B cell (primary cell): ENCODE data around the gene KDELR3. TPM values are rescaled to one million over a fixed set of nuclear protein-coding genes. Genes with fewer than 3 reads are reported as not detected.

Experiments used
- ATAC-seq: fragments of 200-7000 bp; cut with Tn5 transposase; one replicate; pipeline ENCODE4 v1.10.0; 2021; ENCODE audit warnings: low read depth, mild to moderate bottlenecking, moderate number of reproducible peaks, moderate library complexity
- CTCF ChIA-PET: fragments of 350-600 bp; sonication (Branson Sonifier 250); formaldehyde crosslinking; loops from one replicate; lab custom pipeline; 2021; ENCODE audit warnings: antibody characterized with exemption, inconsistent platforms; lab: Charles Lee
- POLR2A ChIA-PET: fragments of 350-600 bp; sonication (Branson Sonifier 250); formaldehyde crosslinking; loops from one replicate; lab custom pipeline; 2021; ENCODE audit warnings: antibody characterized with exemption; lab: Charles Lee
- DNase-seq: peaks from one replicate; pipeline ENCODE4 v3.0.0; 2013
- H2AFZ ChIP-seq: 2 replicates; pipeline ENCODE4 v1.6.1; 2012; ENCODE audit warnings: mild to moderate bottlenecking, low read depth, low read length; ENCODE audit not compliant: insufficient read depth, poor library complexity, severe bottlenecking
- H3K27ac ChIP-seq, 2 donors: 1 replicate in 1 of 2; 2 replicates in 1 of 2; pipeline ENCODE4 v1.5.1; 2012 to 2013; ENCODE audit warnings: low read length in 2 of 2, mild to moderate bottlenecking in 2 of 2, moderate library complexity in 1 of 2
- H3K27me3 ChIP-seq, 4 experiments: fragments of 200-600 bp in 1 of 4; sonication (generic) in 1 of 4; replicated peaks in 1 of 4; 1 replicate in 2 of 4; 2 replicates in 2 of 4; pipeline versions ENCODE4 v1.6.1 to v1.7.0; 2013 to 2016; ENCODE audit warnings: low read length in 3 of 4, mild to moderate bottlenecking in 2 of 4, mixed read lengths in 1 of 4, moderate library complexity in 1 of 4; ENCODE audit not compliant: insufficient read depth in 4 of 4, control insufficient read depth in 3 of 4; ENCODE audit errors: control extremely low read depth in 1 of 4
- H3K36me3 ChIP-seq, 2 experiments: replicated peaks in 1 of 2; 1 replicate in 1 of 2; 2 replicates in 1 of 2; pipeline versions ENCODE4 v1.6.1 to v1.7.1; 2013; ENCODE audit warnings: low read length in 1 of 2; ENCODE audit not compliant: insufficient read depth in 2 of 2, control insufficient read depth in 1 of 2; ENCODE audit errors: control extremely low read depth in 1 of 2, extremely low read depth in 1 of 2
- H3K4me1 ChIP-seq, 2 donors: fragments of 200-600 bp in 1 of 2; sonication (generic) in 1 of 2; 1 replicate in 1 of 2; 2 replicates in 1 of 2; pipeline versions ENCODE4 v1.5.1 to v1.6.1; 2013 to 2017; ENCODE audit warnings: low read length in 2 of 2; ENCODE audit not compliant: control insufficient read depth in 2 of 2, insufficient read depth in 2 of 2
- H3K4me2 ChIP-seq: replicated peaks from 2 replicates; pipeline ENCODE3; 2012; ENCODE audit warnings: mild to moderate bottlenecking, low read depth, low read length; ENCODE audit not compliant: poor library complexity, severe bottlenecking
- H3K4me3 ChIP-seq, 5 experiments: fragments of 200-600 bp in 1 of 5; sonication (generic) in 1 of 5; 1 replicate in 3 of 5; 2 replicates in 2 of 5; pipeline versions ENCODE4 v1.5.1 to v1.7.0; 2011 to 2016; ENCODE audit warnings: low read length in 4 of 5, mild to moderate bottlenecking in 4 of 5, low read depth in 2 of 5, control low read depth in 1 of 5, moderate library complexity in 1 of 5; ENCODE audit not compliant: insufficient read depth in 1 of 5; ENCODE audit errors: control extremely low read depth in 1 of 5, extremely low read depth in 1 of 5
- H3K79me2 ChIP-seq: fragments of 200-600 bp; sonication (generic); one replicate; pipeline ENCODE4 v1.6.0; 2016; ENCODE audit warnings: low read length; ENCODE audit not compliant: control insufficient read depth, insufficient read depth
- H3K9ac ChIP-seq: fragments of 200-600 bp; sonication (generic); 2 replicates; pipeline ENCODE4 v1.6.1; 2017; ENCODE audit warnings: mild to moderate bottlenecking, low read length, moderate library complexity
- H3K9me3 ChIP-seq, 3 donors: one replicate each; pipeline versions ENCODE4 v1.6.1 to v1.7.1; 2013; ENCODE audit warnings: low read length in 2 of 3; ENCODE audit not compliant: control insufficient read depth in 2 of 3, insufficient read depth in 1 of 3; ENCODE audit errors: control extremely low read depth in 1 of 3
- H4K20me1 ChIP-seq: 2 replicates; pipeline ENCODE4 v1.6.0; 2012; ENCODE audit warnings: mild to moderate bottlenecking, low read length; ENCODE audit not compliant: insufficient read depth, control insufficient read depth, poor library complexity, severe bottlenecking
- H3K27ac Mint-ChIP-seq: one replicate; pipeline ENCODE4 v1.8.0; 2021; ENCODE audit warnings: mixed read lengths
- H3K27me3 Mint-ChIP-seq: one replicate; pipeline ENCODE4 v1.8.0; 2021; ENCODE audit warnings: mixed read lengths
- H3K4me1 Mint-ChIP-seq: one replicate; pipeline ENCODE4 v1.8.0; 2021; ENCODE audit warnings: mixed read lengths
- H3K4me3 Mint-ChIP-seq: one replicate; pipeline ENCODE4 v1.8.0; 2021; ENCODE audit warnings: mixed read lengths
- H3K9me3 Mint-ChIP-seq: one replicate; pipeline ENCODE4 v1.8.0; 2022; ENCODE audit warnings: mixed read lengths; ENCODE audit not compliant: insufficient read depth
- CTCF ChIP-seq: fragments of 200-600 bp; IDR thresholded peaks from one replicate; pipeline ENCODE4 v1.8.0; 2022; ENCODE audit warnings: antibody characterized with exemption, mild to moderate bottlenecking
- EZH2 ChIP-seq: IDR thresholded peaks from 2 replicates; pipeline ENCODE4 v1.6.1; 2012; ENCODE audit warnings: borderline replicate concordance, low read depth, mild to moderate bottlenecking, moderate library complexity, low read length; ENCODE audit not compliant: insufficient read depth, poor library complexity, severe bottlenecking
- WGBS: methylation state at CpG from one replicate; pipeline ENCODE4 v1.1.5; 2013; ENCODE audit warnings: missing lambda C conversion rate; ENCODE audit not compliant: insufficient coverage; 5-methylcytosine and 5-hydroxymethylcytosine counted together
- intact Hi-C: fragments of 100-400 bp; cut with micrococcal nuclease; formaldehyde crosslinking; loops from one replicate; pipeline ENCODE4 v1.10.0; 2022
- polyA plus RNA-seq: library from polyadenylated mRNA; depleted of rRNA; stranded (reverse); fragments of >200 nt; gene quantifications from 2 replicates; pipeline ENCODE4 v1.2.3, GENCODE V29; 2012
- total RNA-seq, 2 donors: library from RNA; stranded (reverse); fragments of 120-200 nt in 1 of 2; gene quantifications; 1 replicate in 1 of 2; 2 replicates in 1 of 2; pipeline versions ENCODE4 v1.2.3 to v1.2.4, GENCODE V29; 2013 to 2022

KDELR3 gene
- total and polyA plus RNA-seq, 2 donors (not counting 1 experiment from before 2014, with no cell fraction given) = not detected

GRCh38 chr22:38427940-38428339 lies 40.0 kb upstream of the KDELR3 start:
- CTCF ChIA-PET = no interaction called here
- no peak overlapping the region for H2AFZ ChIP-seq
- no peaks in the 10 kb centered on the region for H3K9me3 Mint-ChIP-seq
- TF ChIP-seq CTCF = no peak
- TF ChIP-seq EZH2 = no peak
- H3K36me3 ChIP-seq = no peaks in the 10 kb centered on the region
- no peaks in the 10 kb centered on the region for H3K27me3 Mint-ChIP-seq
- no peak overlapping the region for H3K9ac ChIP-seq
- no peaks in the 10 kb centered on the region for H3K4me1 Mint-ChIP-seq
- no peak overlapping the region for H3K27ac Mint-ChIP-seq
- WGBS = 97% methylated on average over 31 of the region's 31 CpGs
- H3K4me3 ChIP-seq = no peak overlapping the region
- no peaks in the 10 kb centered on the region for H3K79me2 ChIP-seq
- intact Hi-C loops = no loop called here
- H3K27ac ChIP-seq = no peak overlapping the region
- ATAC-seq (no peak), DNase-seq (no peak)
- POLR2A ChIA-PET = no interaction called here
- H4K20me1 ChIP-seq = no peaks in the 10 kb centered on the region
- no peak overlapping the region for H3K4me2 ChIP-seq
- no peaks in the 10 kb centered on the region for H3K9me3 ChIP-seq
- no peak overlapping the region for H3K4me3 Mint-ChIP-seq
- H3K27me3 ChIP-seq = no peaks in the 10 kb centered on the region
- no peaks in the 10 kb centered on the region for H3K4me1 ChIP-seq

- H3K27ac ChIP-seq = no peak overlapping the region
- WGBS = 51% methylated on average over 2 of the region's 2 CpGs
- no peak overlapping the region for H3K4me2 ChIP-seq
- no peaks in the 10 kb centered on the region for H3K79me2 ChIP-seq
- H3K9ac ChIP-seq = no peak overlapping the region
- ChIA-PET POLR2A (interaction anchor here (0.6 kb wide), 1 partner anchor 179 kb away, joined by 3 read pairs; no protein-coding TSS in a partner anchor), CTCF (no interaction called here)
- intact Hi-C loops = no loop called here
- no peaks in the 10 kb centered on the region for H3K27me3 ChIP-seq
- H3K36me3 ChIP-seq = no peaks in the 10 kb centered on the region
- no peak overlapping the region for H3K4me3 Mint-ChIP-seq
- DNase-seq (no peak), ATAC-seq (no peak)
- TF ChIP-seq CTCF = no peak
- no peak for TF ChIP-seq EZH2
- H2AFZ ChIP-seq = no peak overlapping the region
- H3K4me3 ChIP-seq = no peak overlapping the region
- no peaks in the 10 kb centered on the region for H3K9me3 Mint-ChIP-seq
- H3K27me3 Mint-ChIP-seq = no peaks in the 10 kb centered on the region
- no peaks in the 10 kb centered on the region for H3K4me1 ChIP-seq
- no peaks in the 10 kb centered on the region for H3K4me1 Mint-ChIP-seq
- H3K9me3 ChIP-seq = no peaks in the 10 kb centered on the region
- H4K20me1 ChIP-seq = no peaks in the 10 kb centered on the region
- H3K27ac Mint-ChIP-seq = no peak overlapping the region
Measured at GRCh38 chr22:38428714-38429113, 39.2 kb upstream of the KDELR3 start.
